Measurements from ENCODE around the gene NAGS.

NAGS gene

GRCh38 chr17:43978078-43978477 lies 26.3 kb upstream of the NAGS start:
- H3F3A ChIP-seq (ENCODE audit: insufficient read depth, low read length), result no peaks in the 10 kb centered on the region
- TF ChIP-seq CTCF (IDR thresholded peaks at IDR 0.05; ENCODE audit: low read length), result no peak
- no peak for TF ChIP-seq EZH2 (IDR thresholded peaks at IDR 0.05; ENCODE audit: borderline replicate concordance, low read length)
- H4K20me1 ChIP-seq (ENCODE audit: insufficient read depth, low read length), result no peaks in the 10 kb centered on the region
- H3K9me3 ChIP-seq (ENCODE audit: low read length), result no peaks in the 10 kb centered on the region
- H3K4me3 ChIP-seq (ENCODE audit: low read depth, low read length, poor library complexity, severe bottlenecking), result no peak overlapping the region
- no peak overlapping the region for H3K27ac ChIP-seq (ENCODE audit: low read depth, low read length, poor library complexity, severe bottlenecking)
- H3K4me2 ChIP-seq (ENCODE audit: low read length), result no peak overlapping the region
- no peaks in the 10 kb centered on the region for H3K27me3 ChIP-seq (ENCODE audit: insufficient read depth, low read length)
- H3K9ac ChIP-seq (ENCODE audit: low read length), result no peak overlapping the region
- no peaks in the 10 kb centered on the region for H3K4me1 ChIP-seq (ENCODE audit: insufficient read depth, low read length, severe bottlenecking)
- no peaks in the 10 kb centered on the region for H3K36me3 ChIP-seq (ENCODE audit: insufficient read depth, low read length)
- H3K9me2 ChIP-seq (ENCODE audit: low read depth, low read length), result no peaks in the 10 kb centered on the region
- no peaks in the 10 kb centered on the region for H3K79me2 ChIP-seq (ENCODE audit: insufficient read depth, low read length)
- H2AFZ ChIP-seq (ENCODE audit: low read length), result no peak overlapping the region

GRCh38 chr17:43979011-43979410 lies 25.4 kb upstream of the NAGS start:
- Histone ChIP-seq H4K20me1 (ENCODE audit: insufficient read depth, low read length) (no peaks in the 10 kb centered on the region), H3K9me2 (ENCODE audit: low read depth, low read length) (no peaks in the 10 kb centered on the region), H3K27me3 (ENCODE audit: insufficient read depth, low read length) (no peaks in the 10 kb centered on the region), H3K79me2 (ENCODE audit: insufficient read depth, low read length) (no peaks in the 10 kb centered on the region), H3K4me3 (ENCODE audit: low read depth, low read length, poor library complexity, severe bottlenecking) (no peak overlapping the region), H3K9me3 (ENCODE audit: low read length) (no peaks in the 10 kb centered on the region), H3K27ac (ENCODE audit: low read depth, low read length, poor library complexity, severe bottlenecking) (no peak overlapping the region), H3F3A (ENCODE audit: insufficient read depth, low read length) (no peaks in the 10 kb centered on the region), H2AFZ (ENCODE audit: low read length) (no peak overlapping the region), H3K4me1 (ENCODE audit: insufficient read depth, low read length, severe bottlenecking) (no peaks in the 10 kb centered on the region), H3K9ac (ENCODE audit: low read length) (no peak overlapping the region), H3K4me2 (ENCODE audit: low read length) (no peak overlapping the region), H3K36me3 (ENCODE audit: insufficient read depth, low read length) (no peaks in the 10 kb centered on the region)
- no peak for TF ChIP-seq EZH2 (IDR thresholded peaks at IDR 0.05; ENCODE audit: borderline replicate concordance, low read length)
- TF ChIP-seq CTCF (IDR thresholded peaks at IDR 0.05; ENCODE audit: low read length), result no peak

GRCh38 chr17:43979671-43980070 lies 24.8 kb upstream of the NAGS start:
- H3K4me2 ChIP-seq (ENCODE audit: low read length), result no peak overlapping the region
- TF ChIP-seq EZH2 (IDR thresholded peaks at IDR 0.05; ENCODE audit: borderline replicate concordance, low read length), result no peak
- H3K27ac ChIP-seq (ENCODE audit: low read depth, low read length, poor library complexity, severe bottlenecking), result no peak overlapping the region
- H3K9me3 ChIP-seq (ENCODE audit: low read length), result no peaks in the 10 kb centered on the region
- no peak overlapping the region for H3K4me3 ChIP-seq (ENCODE audit: low read depth, low read length, poor library complexity, severe bottlenecking)
- no peaks in the 10 kb centered on the region for H3K4me1 ChIP-seq (ENCODE audit: insufficient read depth, low read length, severe bottlenecking)
- no peaks in the 10 kb centered on the region for H3K27me3 ChIP-seq (ENCODE audit: insufficient read depth, low read length)
- H4K20me1 ChIP-seq (ENCODE audit: insufficient read depth, low read length), result no peaks in the 10 kb centered on the region
- H3K79me2 ChIP-seq (ENCODE audit: insufficient read depth, low read length), result no peaks in the 10 kb centered on the region
- H2AFZ ChIP-seq (ENCODE audit: low read length), result no peak overlapping the region
- H3K9ac ChIP-seq (ENCODE audit: low read length), result no peak overlapping the region
- no peaks in the 10 kb centered on the region for H3F3A ChIP-seq (ENCODE audit: insufficient read depth, low read length)
- no peaks in the 10 kb centered on the region for H3K9me2 ChIP-seq (ENCODE audit: low read depth, low read length)
- H3K36me3 ChIP-seq (ENCODE audit: insufficient read depth, low read length), result no peaks in the 10 kb centered on the region

- Histone ChIP-seq H3K9me3 (ENCODE audit: low read length) (no peaks in the 10 kb centered on the region), H3K9me2 (ENCODE audit: low read depth, low read length) (no peaks in the 10 kb centered on the region), H3K36me3 (ENCODE audit: insufficient read depth, low read length) (no peaks in the 10 kb centered on the region), H3K4me1 (ENCODE audit: insufficient read depth, low read length, severe bottlenecking) (no peaks in the 10 kb centered on the region), H3K79me2 (ENCODE audit: insufficient read depth, low read length) (no peaks in the 10 kb centered on the region), H2AFZ (ENCODE audit: low read length) (no peak overlapping the region), H3K27ac (ENCODE audit: low read depth, low read length, poor library complexity, severe bottlenecking) (no peak overlapping the region), H4K20me1 (ENCODE audit: insufficient read depth, low read length) (no peaks in the 10 kb centered on the region), H3K4me2 (ENCODE audit: low read length) (no peak overlapping the region), H3K4me3 (ENCODE audit: low read depth, low read length, poor library complexity, severe bottlenecking) (no peak overlapping the region), H3K9ac (ENCODE audit: low read length) (no peak overlapping the region), H3K27me3 (ENCODE audit: insufficient read depth, low read length) (0 out of 2 replicates have a peak, but pooled peaks cover 6% of the 10 kb centered on the region), H3F3A (ENCODE audit: insufficient read depth, low read length) (no peaks in the 10 kb centered on the region)
- no peak for TF ChIP-seq EZH2 (IDR thresholded peaks at IDR 0.05; ENCODE audit: borderline replicate concordance, low read length)
- TF ChIP-seq CTCF (IDR thresholded peaks at IDR 0.05; ENCODE audit: low read length), result no peak
Observed at GRCh38 chr17:43982171-43982570, 22.3 kb upstream of the NAGS start.
